ENCODE results near the gene OSTM1. TPM values are rescaled to one million over a fixed set of nuclear protein-coding genes. Genes with fewer than 3 reads are reported as not detected.

Gene OSTM1
- polyA plus RNA-seq, 3 donors, result 21.2 to 32.8 (median 21.9) TPM

GRCh38 chr6:107991772-107992550, 82.6 kb downstream of the OSTM1 start:
- DNase-seq (ENCODE audit: extremely low read depth in 1 of 11, low read depth in 9 of 11, low spot score in 4 of 11), result no peak

Other genes with a start within 250 kb of the OSTM1 start
- gene SEC63, start 116.5 kb downstream of the OSTM1 start, polyA plus RNA-seq (ENCODE audit: insufficient read length in 3 of 3), result 100 to 1,000 TPM in 2 of 3 donors, 10 to 100 TPM in 1; 93.6 to 120 (median 119) TPM
- not detected for gene NR2E1, start 91.3 kb upstream of the OSTM1 start, polyA plus RNA-seq (ENCODE audit: insufficient read length in 3 of 3)
- gene SNX3, start 186.3 kb upstream of the OSTM1 start, polyA plus RNA-seq (ENCODE audit: insufficient read length in 3 of 3), result 100 to 1,000 TPM; 193 to 229 (median 223) TPM
- gene AFG1L, start 220.3 kb upstream of the OSTM1 start, polyA plus RNA-seq (ENCODE audit: insufficient read length in 3 of 3), result 1 to 10 TPM; 6.5 to 8.8 (median 8.2) TPM